ENCODE data around the gene BRAF.
"Not testable (repeated sequence)": the region's sequence is repeated elsewhere in the genome, so short reads cannot be mapped to it uniquely, and the experiment has no call there.

Gene BRAF

DNA sequence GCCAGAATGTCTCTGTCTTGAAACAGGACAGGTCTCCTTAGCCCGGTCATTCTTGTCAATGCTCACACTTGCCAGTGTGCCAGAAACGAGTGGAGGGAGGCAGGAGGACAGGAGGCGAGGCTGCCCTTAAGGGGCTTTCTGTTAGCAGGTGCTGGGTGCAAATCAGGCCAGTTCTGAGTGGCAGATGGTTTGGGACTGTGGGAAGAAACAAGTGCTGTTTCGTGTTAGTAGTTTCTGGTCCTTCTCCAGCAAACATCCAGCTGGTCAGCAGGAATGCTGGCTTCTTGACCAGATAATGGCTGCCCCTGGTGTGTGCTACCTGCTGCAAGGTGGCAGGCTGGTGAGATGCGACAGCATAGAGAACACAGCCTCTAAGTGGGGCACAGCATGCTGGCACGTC is 236.4 kb downstream of the BRAF start:
- H3K27ac Mint-ChIP-seq: no peak overlapping the region
- H3K9me3 Mint-ChIP-seq: no peaks in the 10 kb centered on the region
- H3K4me3 Mint-ChIP-seq: no peak overlapping the region
- ATAC-seq: no peak
- no peak for DNase-seq
- no peaks in the 10 kb centered on the region for H3K27me3 Mint-ChIP-seq
- peaks cover 14% of the 10 kb centered on the region for H3K36me3 Mint-ChIP-seq (ENCODE audit: low read depth)
- H3K4me1 Mint-ChIP-seq: peaks cover 8% of the 10 kb centered on the region

GRCh38 chr7:140686921-140687320 is 237.8 kb downstream of the BRAF start:
- no peaks in the 10 kb centered on the region for H3K4me1 Mint-ChIP-seq
- ATAC-seq (no peak), DNase-seq (no peak)
- H3K27ac Mint-ChIP-seq: no peak overlapping the region
- H3K36me3 Mint-ChIP-seq (ENCODE audit: low read depth): peaks cover 11% of the 10 kb centered on the region
- H3K4me3 Mint-ChIP-seq: no peak overlapping the region
- no peaks in the 10 kb centered on the region for H3K9me3 Mint-ChIP-seq
- H3K27me3 Mint-ChIP-seq: no peaks in the 10 kb centered on the region

- ATAC-seq (no peak), DNase-seq (no peak)
- no peaks in the 10 kb centered on the region for H3K4me1 Mint-ChIP-seq
- no peaks in the 10 kb centered on the region for H3K9me3 Mint-ChIP-seq
- no peak overlapping the region for H3K4me3 Mint-ChIP-seq
- H3K36me3 Mint-ChIP-seq (ENCODE audit: low read depth): peaks cover 16% of the 10 kb centered on the region
- no peaks in the 10 kb centered on the region for H3K27me3 Mint-ChIP-seq
- H3K27ac Mint-ChIP-seq: no peak overlapping the region
Observed at GRCh38 chr7:140685407-140686087, 239.2 kb downstream of the BRAF start.

GRCh38 chr7:140684066-140684950 is 240.4 kb downstream of the BRAF start:
- ATAC-seq (no peak), DNase-seq (no peak)
- H3K27me3 Mint-ChIP-seq: no peaks in the 10 kb centered on the region
- no peaks in the 10 kb centered on the region for H3K9me3 Mint-ChIP-seq
- H3K36me3 Mint-ChIP-seq (ENCODE audit: low read depth): peaks cover 24% of the 10 kb centered on the region
- no peaks in the 10 kb centered on the region for H3K4me1 Mint-ChIP-seq
- no peak overlapping the region for H3K4me3 Mint-ChIP-seq
- no peak overlapping the region for H3K27ac Mint-ChIP-seq

- H3K27me3 Mint-ChIP-seq: no peaks in the 10 kb centered on the region
- no peak for ATAC-seq
- DNase-seq: no peak
- no peak overlapping the region for H3K27ac Mint-ChIP-seq
- H3K36me3 Mint-ChIP-seq (ENCODE audit: low read depth): peaks cover 27% of the 10 kb centered on the region
- no peaks in the 10 kb centered on the region for H3K9me3 Mint-ChIP-seq
- no peak overlapping the region for H3K4me3 Mint-ChIP-seq
- H3K4me1 Mint-ChIP-seq: no peaks in the 10 kb centered on the region
Observed at GRCh38 chr7:140683657-140684056, 241.1 kb downstream of the BRAF start.

DNA sequence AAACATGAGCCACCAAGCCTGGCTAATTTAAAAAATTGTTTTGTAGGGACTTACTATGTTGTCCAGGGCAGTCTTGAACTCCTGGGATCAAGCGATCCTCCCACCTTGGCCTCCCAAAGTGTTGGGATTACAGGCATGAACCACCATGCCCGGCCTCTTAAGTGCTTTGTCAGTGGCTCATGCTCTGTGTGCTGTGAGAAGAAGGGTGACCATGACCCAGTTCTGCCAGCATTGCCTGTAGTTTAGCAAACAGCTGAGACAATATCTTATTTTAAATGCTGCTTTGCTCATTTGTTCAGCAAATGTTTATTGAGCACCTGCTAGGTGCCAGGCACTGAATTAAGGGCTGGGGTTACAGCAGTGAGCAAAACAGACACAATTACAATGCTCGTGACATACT is 243.0 kb downstream of the BRAF start:
- H3K27ac Mint-ChIP-seq: no peak overlapping the region
- no peaks in the 10 kb centered on the region for H3K4me1 Mint-ChIP-seq
- H3K36me3 Mint-ChIP-seq (ENCODE audit: low read depth): peaks cover 32% of the 10 kb centered on the region
- H3K27me3 Mint-ChIP-seq: no peaks in the 10 kb centered on the region
- no peak for DNase-seq
- no peak for ATAC-seq
- H3K9me3 Mint-ChIP-seq: no peaks in the 10 kb centered on the region
- H3K4me3 Mint-ChIP-seq: no peak overlapping the region

DNA sequence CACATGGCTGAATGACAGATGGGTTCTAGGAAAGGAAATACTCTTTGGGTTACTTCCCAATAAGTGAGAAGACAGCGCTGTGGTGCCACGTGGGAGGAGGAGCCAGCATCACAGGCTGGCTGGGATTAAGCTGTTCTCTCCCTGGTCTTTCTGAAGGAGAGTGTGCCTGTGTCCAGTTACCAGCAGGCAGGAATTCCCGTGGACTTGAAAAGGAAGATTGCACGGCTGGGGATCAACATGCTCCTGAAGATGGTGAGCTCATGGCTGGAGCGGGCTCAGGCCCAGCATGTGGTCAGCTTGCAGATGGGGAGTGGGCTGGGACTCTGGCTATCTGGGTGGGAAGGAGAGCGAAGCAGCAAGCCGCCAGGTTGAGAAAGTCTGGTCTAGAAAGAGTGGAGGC is 243.8 kb downstream of the BRAF start:
- Mint-ChIP-seq H3K27ac (no peak overlapping the region), H3K9me3 (no peaks in the 10 kb centered on the region)

GRCh38 chr7:140679186-140679585 is 245.5 kb downstream of the BRAF start:
- Mint-ChIP-seq H3K4me1 (peaks cover 23% of the 10 kb centered on the region), H3K9me3 (no peaks in the 10 kb centered on the region), H3K27me3 (no peaks in the 10 kb centered on the region), H3K36me3 (ENCODE audit: low read depth) (peaks cover 28% of the 10 kb centered on the region), H3K4me3 (no peak overlapping the region), H3K27ac (no peak overlapping the region)
- ATAC-seq (no peak), DNase-seq (no peak)

More for the DNA sequence above, 243.8 kb downstream of the BRAF start:
- H3K27me3 Mint-ChIP-seq: no peaks in the 10 kb centered on the region
- DNase-seq: no peak
- H3K36me3 Mint-ChIP-seq (ENCODE audit: low read depth): peaks cover 32% of the 10 kb centered on the region
- H3K4me3 Mint-ChIP-seq: no peak overlapping the region
- H3K4me1 Mint-ChIP-seq: peaks cover 7% of the 10 kb centered on the region
- no peak for ATAC-seq

GRCh38 chr7:140678816-140679130 is 246.0 kb downstream of the BRAF start:
- Mint-ChIP-seq H3K36me3 (ENCODE audit: low read depth) (peaks cover 27% of the 10 kb centered on the region), H3K9me3 (no peaks in the 10 kb centered on the region), H3K27ac (no peak overlapping the region), H3K4me3 (no peak overlapping the region), H3K4me1 (peaks cover 27% of the 10 kb centered on the region), H3K27me3 (no peaks in the 10 kb centered on the region)
- DNase-seq (no peak), ATAC-seq (no peak)

DNA sequence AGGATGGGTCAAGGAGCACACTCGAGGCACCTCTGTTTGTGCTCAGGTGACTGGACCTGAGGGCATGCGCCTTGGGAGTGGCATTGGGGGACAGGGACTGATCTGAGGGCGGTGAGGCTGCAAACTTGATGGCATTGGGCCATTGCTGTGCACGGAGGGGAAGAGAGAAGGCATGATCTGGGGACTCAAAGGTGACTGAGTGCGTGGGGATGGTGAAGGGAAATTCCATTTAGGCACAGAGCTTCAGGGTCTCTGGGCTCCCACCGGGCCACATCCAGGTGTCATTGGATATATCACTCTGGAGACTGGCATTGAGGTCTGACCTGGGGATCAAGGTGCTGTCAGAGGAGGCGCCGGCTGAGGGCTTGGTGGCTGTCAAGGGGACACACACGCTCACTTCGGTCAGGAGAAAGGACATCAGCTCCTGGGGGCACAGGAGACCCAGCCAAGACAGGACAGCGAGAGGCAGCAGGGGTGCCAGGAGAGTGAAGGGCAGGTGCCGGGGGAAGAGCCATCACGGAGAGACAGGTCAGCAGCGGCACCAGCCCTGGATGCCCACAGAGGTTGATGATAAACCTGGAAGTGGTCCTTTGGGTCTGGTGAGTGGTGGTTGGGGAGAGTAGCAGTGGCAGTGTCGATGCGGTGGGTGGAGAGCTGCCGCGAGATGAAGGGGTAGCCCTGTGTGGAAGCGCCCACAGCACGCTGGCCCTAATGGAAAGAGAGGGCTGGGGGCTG is 246.5 kb downstream of the BRAF start:
- Mint-ChIP-seq H3K27ac (no peak overlapping the region), H3K27me3 (no peaks in the 10 kb centered on the region), H3K36me3 (ENCODE audit: low read depth) (peaks cover 26% of the 10 kb centered on the region), H3K4me1 (peaks cover 30% of the 10 kb centered on the region), H3K9me3 (no peaks in the 10 kb centered on the region), H3K4me3 (no peak overlapping the region)
- ATAC-seq (no peak), DNase-seq (no peak)

DNA sequence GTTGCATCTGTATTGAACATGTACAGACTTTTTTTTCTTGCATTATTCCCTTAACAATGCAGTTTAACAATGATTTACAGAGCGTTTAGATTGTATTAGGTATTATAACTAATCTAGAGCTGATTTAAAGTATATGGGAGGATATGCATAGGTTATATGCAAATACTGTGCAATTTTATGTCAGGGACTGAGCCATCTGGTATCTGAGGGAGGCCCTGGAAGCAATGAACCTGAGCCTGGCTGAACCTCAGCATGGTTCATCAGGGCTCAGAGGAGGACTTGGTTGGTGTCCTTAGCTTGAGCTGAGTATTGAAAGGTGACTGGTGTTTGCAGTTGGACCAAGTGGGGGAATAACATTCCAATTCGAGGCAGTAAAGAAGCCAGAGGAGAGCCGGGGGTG is 247.2 kb downstream of the BRAF start:
- H3K27me3 Mint-ChIP-seq: no peaks in the 10 kb centered on the region
- peaks cover 26% of the 10 kb centered on the region for H3K36me3 Mint-ChIP-seq (ENCODE audit: low read depth)
- no peak overlapping the region for H3K4me3 Mint-ChIP-seq
- H3K9me3 Mint-ChIP-seq: no peaks in the 10 kb centered on the region
- H3K27ac Mint-ChIP-seq: no peak overlapping the region
- peaks cover 31% of the 10 kb centered on the region for H3K4me1 Mint-ChIP-seq
- ATAC-seq (no peak), DNase-seq (no peak)

DNA sequence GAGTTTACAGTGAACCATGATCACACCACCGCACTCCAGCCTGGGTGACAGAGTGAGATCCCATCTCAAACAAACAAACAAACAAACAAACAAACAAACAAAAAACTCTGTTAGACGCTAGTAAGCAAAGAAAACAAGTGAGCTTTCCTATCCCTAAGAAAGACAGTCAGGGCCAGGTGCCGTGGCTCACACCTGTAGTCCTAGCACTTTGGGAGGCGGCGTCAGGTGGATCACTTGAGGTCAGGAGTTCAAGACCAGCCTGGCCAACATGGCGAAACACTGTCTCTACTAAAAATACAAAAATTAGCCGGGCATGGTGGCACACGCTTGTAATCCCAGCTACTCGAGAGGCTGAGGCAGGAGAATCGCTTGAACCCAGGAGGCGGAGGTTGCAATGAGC is 247.8 kb downstream of the BRAF start:
- H3K4me3 Mint-ChIP-seq, H3K27ac Mint-ChIP-seq, DNase-seq, H3K9me3 Mint-ChIP-seq, ATAC-seq, H3K27me3 Mint-ChIP-seq: not testable (repeated sequence)
- peaks cover 36% of the 10 kb centered on the region for H3K4me1 Mint-ChIP-seq
- peaks cover 23% of the 10 kb centered on the region for H3K36me3 Mint-ChIP-seq (ENCODE audit: low read depth)

- DNase-seq: no peak
- no peak overlapping the region for H3K4me3 Mint-ChIP-seq
- H3K4me1 Mint-ChIP-seq: peaks cover 36% of the 10 kb centered on the region
- H3K27me3 Mint-ChIP-seq: no peaks in the 10 kb centered on the region
- peaks cover 22% of the 10 kb centered on the region for H3K36me3 Mint-ChIP-seq (ENCODE audit: low read depth)
- H3K27ac Mint-ChIP-seq: no peak overlapping the region
- no peak for ATAC-seq
- no peaks in the 10 kb centered on the region for H3K9me3 Mint-ChIP-seq
Observed at GRCh38 chr7:140676306-140676705, 248.4 kb downstream of the BRAF start.

DNA sequence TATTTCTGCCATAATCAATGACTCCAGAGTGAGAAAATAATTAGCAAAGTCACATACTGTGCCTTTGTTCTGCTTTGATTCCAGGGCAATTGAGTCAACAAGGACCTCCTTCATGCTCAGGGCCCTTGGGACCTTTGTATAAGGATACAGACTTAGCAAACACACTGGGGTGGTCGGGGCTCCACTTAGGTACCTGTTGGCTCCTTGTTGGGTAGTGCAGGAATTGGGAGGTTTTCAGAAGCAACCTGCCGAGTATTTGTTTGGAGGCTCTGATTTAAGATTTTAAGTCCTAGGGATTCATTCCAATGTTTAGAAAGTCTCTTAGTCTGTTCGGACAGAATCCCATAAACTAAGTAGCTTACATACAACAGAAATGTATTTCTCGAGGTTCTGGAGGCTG is 249.0 kb downstream of the BRAF start:
- DNase-seq: no peak
- no peak for ATAC-seq
- Mint-ChIP-seq H3K4me3 (no peak overlapping the region), H3K27me3 (no peaks in the 10 kb centered on the region), H3K9me3 (no peaks in the 10 kb centered on the region), H3K4me1 (peaks cover 36% of the 10 kb centered on the region), H3K27ac (no peak overlapping the region), H3K36me3 (ENCODE audit: low read depth) (peaks cover 19% of the 10 kb centered on the region)
